IMR-90 (cell line): ENCODE measurements around the gene CPEB3. TPM values are rescaled to one million over a fixed set of nuclear protein-coding genes. Genes with fewer than 3 reads are reported as not detected.

Experiments used
- ATAC-seq: fragments of 200-7000 bp; cut with Tn5 transposase; 2 replicates; pipeline ENCODE4 v1.9.1; 2020; ENCODE audit warnings: low read depth, mild to moderate bottlenecking, moderate library complexity
- BruUV-seq: library from RNA; stranded (reverse); fragments of 400-500 nt; replicated peaks from 2 replicates; lab custom pipeline; 2021; lab: Mats Ljungman, UMichigan
- CTCF ChIA-PET: fragments of 300-600 bp; formaldehyde crosslinking; extraction: SDS; loops from one replicate; lab custom pipeline; 2021; ENCODE audit warnings: antibody characterized with exemption; lab: Yijun Ruan, JAX
- POLR2A ChIA-PET: fragments of 300-600 bp; sonication (Branson Sonifier 250); formaldehyde crosslinking; loops from one replicate; lab custom pipeline; 2022; ENCODE audit warnings: antibody characterized with exemption; ENCODE audit not compliant: unreplicated experiment; lab: Charles Lee
- DNase-seq: peaks from one replicate; pipeline ENCODE4 v3.0.0; 2013
- H2AFZ ChIP-seq: replicated peaks from 2 replicates; pipeline ENCODE3; 2013; ENCODE audit warnings: low read length, mild to moderate bottlenecking; ENCODE audit not compliant: poor library complexity
- H2AK5ac ChIP-seq: 2 replicates; pipeline ENCODE4 v1.6.1; 2013; ENCODE audit warnings: low read depth, low read length, inconsistent platforms
- H2AK9ac ChIP-seq: replicated peaks from 2 replicates; pipeline ENCODE3; 2013; ENCODE audit warnings: mild to moderate bottlenecking, low read depth, low read length, moderate library complexity; ENCODE audit not compliant: poor library complexity
- H2BK120ac ChIP-seq: 2 replicates; pipeline ENCODE4 v1.6.1; 2013; ENCODE audit warnings: low read depth, low read length, inconsistent platforms
- H2BK15ac ChIP-seq: 3 replicates; pipeline ENCODE4 v1.6.1; 2013; ENCODE audit warnings: low read depth, low read length, inconsistent platforms
- H2BK20ac ChIP-seq: 2 replicates; pipeline ENCODE4 v1.6.1; 2013; ENCODE audit warnings: low read depth, mild to moderate bottlenecking, inconsistent platforms, low read length, moderate library complexity
- H2BK5ac ChIP-seq: 2 replicates; pipeline ENCODE4 v1.6.1; 2013; ENCODE audit warnings: mild to moderate bottlenecking, low read depth, low read length, inconsistent platforms; ENCODE audit not compliant: poor library complexity, severe bottlenecking
- H3K14ac ChIP-seq: replicated peaks from 2 replicates; pipeline ENCODE4 v1.6.1; 2013; ENCODE audit warnings: low read depth, low read length, inconsistent platforms
- H3K18ac ChIP-seq: 2 replicates; pipeline ENCODE4 v1.6.1; 2013; ENCODE audit warnings: low read depth, low read length, control low read depth
- H3K23ac ChIP-seq: 2 replicates; pipeline ENCODE4 v1.6.1; 2013; ENCODE audit warnings: low read depth, low read length, inconsistent platforms
- H3K27ac ChIP-seq: 2 replicates; pipeline ENCODE4 v1.5.1; 2013; ENCODE audit warnings: mild to moderate bottlenecking, control low read depth, low read length; ENCODE audit not compliant: insufficient read depth
- H3K27me3 ChIP-seq: 2 replicates; pipeline ENCODE4 v1.6.1; 2013; ENCODE audit warnings: low read length; ENCODE audit not compliant: control insufficient read depth, insufficient read depth
- H3K36me3 ChIP-seq: 2 replicates; pipeline ENCODE4 v1.6.1; 2013; ENCODE audit warnings: low read length, mixed read lengths; ENCODE audit not compliant: control insufficient read depth, insufficient read depth
- H3K4ac ChIP-seq: 2 replicates; pipeline ENCODE4 v1.6.1; 2013; ENCODE audit warnings: low read depth, low read length, inconsistent platforms
- H3K4me1 ChIP-seq: 2 replicates; pipeline ENCODE4 v1.6.1; 2013; ENCODE audit warnings: low read length, mixed read lengths; ENCODE audit not compliant: control insufficient read depth, insufficient read depth
- H3K4me2 ChIP-seq: 2 replicates; pipeline ENCODE4 v1.6.1; 2013; ENCODE audit warnings: low read depth, mild to moderate bottlenecking, control low read depth, low read length, moderate library complexity
- H3K4me3 ChIP-seq: 2 replicates; pipeline ENCODE4 v1.5.1; 2013; ENCODE audit warnings: low read depth, mild to moderate bottlenecking, control low read depth, low read length, moderate library complexity; ENCODE audit not compliant: insufficient read depth
- H3K56ac ChIP-seq: 2 replicates; pipeline ENCODE4 v1.6.1; 2013; ENCODE audit warnings: low read length, inconsistent platforms; ENCODE audit not compliant: insufficient read depth; ENCODE audit errors: extremely low read depth
- H3K79me1 ChIP-seq, 2 experiments: 2 replicates each; pipeline ENCODE4 v1.6.1; 2013; ENCODE audit warnings: low read length in 2 of 2, inconsistent platforms in 1 of 2, low read depth in 1 of 2
- H3K9ac ChIP-seq: 2 replicates; pipeline ENCODE4 v1.6.1; 2013; ENCODE audit warnings: low read depth, low read length, control low read depth
- H3K9me1 ChIP-seq: 2 replicates; pipeline ENCODE4 v1.6.1; 2013; ENCODE audit warnings: low read length, inconsistent platforms; ENCODE audit not compliant: insufficient read depth
- H3K9me3 ChIP-seq: 2 replicates; pipeline ENCODE4 v1.6.1; 2013; ENCODE audit warnings: low read length; ENCODE audit not compliant: control insufficient read depth, insufficient read depth
- H4K20me1 ChIP-seq: 2 replicates; pipeline ENCODE4 v1.6.1; 2013; ENCODE audit warnings: low read length, inconsistent platforms; ENCODE audit not compliant: insufficient read depth
- H4K5ac ChIP-seq: 2 replicates; pipeline ENCODE4 v1.6.1; 2013; ENCODE audit warnings: mild to moderate bottlenecking, low read depth, low read length, control low read depth
- H4K8ac ChIP-seq, 2 experiments: 2 replicates each; pipeline ENCODE4 v1.6.1; 2013; ENCODE audit warnings: low read depth in 2 of 2, low read length in 2 of 2, control low read depth in 1 of 2, inconsistent platforms in 1 of 2
- H4K91ac ChIP-seq: 2 replicates; pipeline ENCODE4 v1.6.1; 2013; ENCODE audit warnings: low read depth, low read length, inconsistent platforms; ENCODE audit not compliant: insufficient read depth
- BHLHE40 ChIP-seq: fragments of 150-350 bp; IDR thresholded peaks from 2 replicates; pipeline ENCODE4 v1.6.1; 2016; ENCODE audit warnings: mild to moderate bottlenecking, low read depth, low read length
- CEBPB ChIP-seq: IDR thresholded peaks from 2 replicates; pipeline ENCODE4 v1.6.1; 2012; ENCODE audit warnings: low read depth, low read length, improper control_type of control experiment
- CHD1 ChIP-seq: IDR thresholded peaks from 2 replicates; pipeline ENCODE4 v1.6.1; 2012; ENCODE audit warnings: low read depth, low read length, improper control_type of control experiment
- CTCF ChIP-seq: conservative IDR thresholded peaks from 2 replicates; pipeline ENCODE4 v1.5.1; 2012; ENCODE audit warnings: mild to moderate bottlenecking, low read depth, low read length, improper control_type of control experiment
- FOS ChIP-seq: fragments of 150-350 bp; IDR thresholded peaks from 2 replicates; pipeline ENCODE4 v1.6.1; 2016; ENCODE audit warnings: low read depth, low read length
- MAFK ChIP-seq: IDR thresholded peaks from 2 replicates; pipeline ENCODE4 v1.6.1; 2012; ENCODE audit warnings: low read depth, low read length, improper control_type of control experiment
- MAZ ChIP-seq: IDR thresholded peaks from 2 replicates; pipeline ENCODE4 v1.6.1; 2012; ENCODE audit warnings: low read depth, mild to moderate bottlenecking, low read length, improper control_type of control experiment, moderate library complexity, borderline replicate concordance
- MXI1 ChIP-seq: IDR thresholded peaks from 2 replicates; pipeline ENCODE4 v1.6.1; 2012; ENCODE audit warnings: low read depth, mild to moderate bottlenecking, low read length, moderate library complexity, borderline replicate concordance
- NFE2L2 ChIP-seq: fragments of 150-350 bp; IDR thresholded peaks from 2 replicates; pipeline ENCODE4 v1.6.1; 2016; ENCODE audit warnings: low read depth, mild to moderate bottlenecking, low read length
- POLR2A ChIP-seq: IDR thresholded peaks from 2 replicates; pipeline ENCODE4 v1.6.1; 2012; ENCODE audit warnings: mild to moderate bottlenecking, low read depth, low read length
- RAD21 ChIP-seq: IDR thresholded peaks from 2 replicates; pipeline ENCODE4 v1.6.1; 2012; ENCODE audit warnings: low read length, improper control_type of control experiment
- RCOR1 ChIP-seq: IDR thresholded peaks from 2 replicates; pipeline ENCODE4 v1.6.1; 2012; ENCODE audit warnings: mild to moderate bottlenecking, low read length, improper control_type of control experiment; ENCODE audit not compliant: insufficient replicate concordance
- RFX5 ChIP-seq: IDR thresholded peaks from 2 replicates; pipeline ENCODE4 v1.8.0; 2012; ENCODE audit warnings: low read depth, mild to moderate bottlenecking, low read length, moderate library complexity
- SMC3 ChIP-seq: fragments of 150-350 bp; IDR thresholded peaks from 2 replicates; pipeline ENCODE4 v1.6.1; 2016; ENCODE audit warnings: low read depth, mild to moderate bottlenecking, antibody characterized with exemption, low read length, moderate library complexity
- WGBS, 2 experiments: methylation state at CpG; one replicate each; pipeline versions ENCODE4 v1.1.5 to v1.1.7; 2013; ENCODE audit warnings: missing lambda C conversion rate in 2 of 2; ENCODE audit not compliant: insufficient read length in 1 of 2; ENCODE audit errors: extremely low coverage in 2 of 2; 5-methylcytosine and 5-hydroxymethylcytosine counted together
- dilution Hi-C: fragments of 300-500 bp; cut with HindIII; formaldehyde crosslinking; loops from one replicate; pipeline ENCODE4 v1.14.3; 2018; ENCODE audit warnings: low sequenced_read_pairs; ENCODE audit not compliant: unreplicated experiment
- in situ Hi-C: fragments of 300-500 bp; cut with MboI; formaldehyde crosslinking; loops from 3 replicates; pipeline ENCODE4 v1.14.3; 2019; ENCODE audit warnings: low sequenced_read_pairs, inconsistent platforms, mixed read lengths
- intact Hi-C: fragments of 100-400 bp; cut with micrococcal nuclease; formaldehyde crosslinking; loops from 2 replicates; pipeline ENCODE4 v1.10.0; 2022
- polyA plus RNA-seq, 3 experiments: library from polyadenylated mRNA; depleted of rRNA; stranded (reverse); fragments of >200 nt; gene quantifications; 2 replicates each; pipeline ENCODE4 v1.2.3, GENCODE V29; 2012; ENCODE audit warnings: low replicate concordance in 1 of 3
- total RNA-seq: library from RNA; depleted of rRNA; stranded (reverse); fragments of >200 nt; gene quantifications from 2 replicates; pipeline ENCODE4 v1.2.3, GENCODE V29; 2012
- TF ChIP-seq, protein P1 (sequence below): fragments of 150-350 bp; IDR thresholded peaks from 2 replicates; pipeline ENCODE4 v1.6.1; 2016; ENCODE audit warnings: low read depth, mild to moderate bottlenecking, low read length, moderate library complexity, borderline replicate concordance
- TF ChIP-seq, protein P2 (sequence below): fragments of 150-350 bp; IDR thresholded peaks from 2 replicates; pipeline ENCODE4 v1.6.1; 2017; ENCODE audit warnings: mild to moderate bottlenecking, antibody characterized with exemption, low read length, low read depth

CPEB3 gene
- total and polyA plus RNA-seq, 2 of the 4 experiments (the other 2 are of a cell fraction): 0.18 to 0.36 TPM

DNA sequence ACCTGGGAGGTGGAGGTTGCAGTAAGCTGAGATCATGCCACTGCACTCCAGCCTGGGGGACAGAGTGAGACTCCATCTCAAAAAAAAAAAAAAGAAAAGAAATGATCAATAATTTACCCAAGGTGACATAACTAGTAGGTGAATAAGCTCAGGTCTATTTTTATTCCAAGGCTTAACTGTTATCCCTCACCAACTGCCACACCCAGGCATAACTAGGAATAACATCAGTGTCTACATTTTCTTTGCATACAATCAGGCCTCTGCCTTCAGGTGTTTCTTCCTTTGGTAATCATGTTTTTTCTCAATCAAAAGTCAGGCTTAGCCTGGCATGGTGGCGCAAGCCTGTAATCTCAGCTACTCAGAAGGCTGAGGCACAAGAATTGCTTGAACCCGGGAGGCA lies 26.6 kb downstream of the CPEB3 start:
- no peak overlapping the region for H2BK20ac ChIP-seq
- ChIA-PET POLR2A (no interaction called here), CTCF (no interaction called here)
- H3K9me1 ChIP-seq: no peaks in the 10 kb centered on the region
- no peak overlapping the region for H2BK120ac ChIP-seq
- no peak overlapping the region for H3K4me3 ChIP-seq
- H3K4me1 ChIP-seq: no peaks in the 10 kb centered on the region
- H3K4me2 ChIP-seq: no peak overlapping the region
- H3K79me1 ChIP-seq: no peaks in the 10 kb centered on the region
- H3K23ac ChIP-seq: no peak overlapping the region
- ATAC-seq: no peak
- dilution Hi-C loops: no loop called here
- in situ Hi-C loops: no loop called here
- no peak overlapping the region for H3K9ac ChIP-seq
- H3K27ac ChIP-seq: no peak overlapping the region
- H4K91ac ChIP-seq: no peak overlapping the region
- no peaks in the 10 kb centered on the region for H3K36me3 ChIP-seq
- H2AFZ ChIP-seq: no peak overlapping the region
- H4K8ac ChIP-seq: no peak overlapping the region
- H2AK5ac ChIP-seq: no peak overlapping the region
- H3K14ac ChIP-seq: no peak overlapping the region
- no peak overlapping the region for H2BK5ac ChIP-seq
- intact Hi-C loops: no loop called here
- no peak for DNase-seq
- no peak overlapping the region for H2AK9ac ChIP-seq
- TF ChIP-seq, protein P1, sequence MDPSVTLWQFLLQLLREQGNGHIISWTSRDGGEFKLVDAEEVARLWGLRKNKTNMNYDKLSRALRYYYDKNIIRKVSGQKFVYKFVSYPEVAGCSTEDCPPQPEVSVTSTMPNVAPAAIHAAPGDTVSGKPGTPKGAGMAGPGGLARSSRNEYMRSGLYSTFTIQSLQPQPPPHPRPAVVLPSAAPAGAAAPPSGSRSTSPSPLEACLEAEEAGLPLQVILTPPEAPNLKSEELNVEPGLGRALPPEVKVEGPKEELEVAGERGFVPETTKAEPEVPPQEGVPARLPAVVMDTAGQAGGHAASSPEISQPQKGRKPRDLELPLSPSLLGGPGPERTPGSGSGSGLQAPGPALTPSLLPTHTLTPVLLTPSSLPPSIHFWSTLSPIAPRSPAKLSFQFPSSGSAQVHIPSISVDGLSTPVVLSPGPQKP: no peak
- TF ChIP-seq MAFK (no peak), SMC3 (no peak), RCOR1 (no peak), RAD21 (no peak), RFX5 (no peak), BHLHE40 (no peak), CHD1 (no peak), CTCF (no peak), MXI1 (no peak), MAZ (no peak), NFE2L2 (no peak), POLR2A (no peak), CEBPB (no peak), FOS (no peak)
- TF ChIP-seq, protein P2, sequence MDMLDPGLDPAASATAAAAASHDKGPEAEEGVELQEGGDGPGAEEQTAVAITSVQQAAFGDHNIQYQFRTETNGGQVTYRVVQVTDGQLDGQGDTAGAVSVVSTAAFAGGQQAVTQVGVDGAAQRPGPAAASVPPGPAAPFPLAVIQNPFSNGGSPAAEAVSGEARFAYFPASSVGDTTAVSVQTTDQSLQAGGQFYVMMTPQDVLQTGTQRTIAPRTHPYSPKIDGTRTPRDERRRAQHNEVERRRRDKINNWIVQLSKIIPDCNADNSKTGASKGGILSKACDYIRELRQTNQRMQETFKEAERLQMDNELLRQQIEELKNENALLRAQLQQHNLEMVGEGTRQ: no peak
- no CpG with 5 or more reads among the region's 2 CpGs for WGBS, 2 experiments
- no peaks in the 10 kb centered on the region for H4K20me1 ChIP-seq
- no peak overlapping the region for H3K18ac ChIP-seq
- no TSS peak for BruUV-seq
- H4K5ac ChIP-seq: no peak overlapping the region
- H3K4ac ChIP-seq: no peak overlapping the region
- H2BK15ac ChIP-seq: no peak overlapping the region
- no peak overlapping the region for H3K56ac ChIP-seq
- no peaks in the 10 kb centered on the region for H3K27me3 ChIP-seq
- H3K9me3 ChIP-seq: no peaks in the 10 kb centered on the region
